OCI-LY1 (cell line): ENCODE results near the gene TTC13.

Experiments used
- H2AFZ ChIP-seq: fragments of 200-600 bp; sonication (generic), shearing (Covaris generic); 2 replicates; pipeline ENCODE4 v1.6.0; 2014; ENCODE audit warnings: antibody characterized with exemption, mild to moderate bottlenecking, low read length
- H3F3A ChIP-seq: fragments of 200-600 bp; sonication (generic), shearing (Covaris generic); 2 replicates; pipeline ENCODE4 v1.6.0; 2014; ENCODE audit warnings: mild to moderate bottlenecking, antibody characterized with exemption, low read length, moderate library complexity; ENCODE audit not compliant: insufficient read depth
- H3K27ac ChIP-seq: fragments of 200-600 bp; sonication (generic); 2 replicates; pipeline ENCODE4 v1.5.1; 2014; ENCODE audit warnings: low read length, mixed run types, mild to moderate bottlenecking, low read depth; ENCODE audit not compliant: poor library complexity, severe bottlenecking
- H3K27me3 ChIP-seq: fragments of 200-600 bp; sonication (generic); 2 replicates; pipeline ENCODE4 v1.6.0; 2014; ENCODE audit warnings: antibody characterized with exemption, mild to moderate bottlenecking, low read length, moderate library complexity; ENCODE audit not compliant: insufficient read depth
- H3K36me3 ChIP-seq: fragments of 200-600 bp; sonication (generic); 2 replicates; pipeline ENCODE4 v1.6.1; 2014; ENCODE audit warnings: mild to moderate bottlenecking, antibody characterized with exemption, low read length, moderate library complexity, mixed read lengths; ENCODE audit not compliant: insufficient read depth
- H3K4me1 ChIP-seq: fragments of 200-600 bp; sonication (generic); 2 replicates; pipeline ENCODE4 v1.5.1; 2014; ENCODE audit warnings: mild to moderate bottlenecking, low read length, moderate library complexity; ENCODE audit not compliant: insufficient read depth, severe bottlenecking
- H3K4me2 ChIP-seq: fragments of 200-600 bp; sonication (generic), shearing (Covaris generic); 2 replicates; pipeline ENCODE4 v1.6.1; 2014; ENCODE audit warnings: low read length
- H3K4me3 ChIP-seq: fragments of 200-600 bp; sonication (generic); 2 replicates; pipeline ENCODE4 v1.5.1; 2014; ENCODE audit warnings: low read length, low read depth, mild to moderate bottlenecking, mixed read lengths; ENCODE audit not compliant: poor library complexity, severe bottlenecking
- H3K79me2 ChIP-seq: fragments of 200-600 bp; shearing (Covaris generic); 2 replicates; pipeline ENCODE4 v1.6.1; 2016; ENCODE audit warnings: mixed run types, low read length, mixed read lengths; ENCODE audit not compliant: insufficient read depth
- H3K9ac ChIP-seq: fragments of 200-600 bp; sonication (generic), shearing (Covaris generic); 2 replicates; pipeline ENCODE4 v1.6.1; 2014; ENCODE audit warnings: mild to moderate bottlenecking, low read length, mixed read lengths
- H3K9me2 ChIP-seq: fragments of 200-600 bp; sonication (generic), shearing (Covaris generic); 2 replicates; pipeline ENCODE4 v1.6.1; 2014; ENCODE audit warnings: low read depth, mild to moderate bottlenecking, low read length, mixed read lengths
- H3K9me3 ChIP-seq: fragments of 200-600 bp; shearing (Covaris generic); 2 replicates; pipeline ENCODE4 v1.6.1; 2014; ENCODE audit warnings: low read length, mixed read lengths
- H4K20me1 ChIP-seq: fragments of 200-600 bp; sonication (generic), shearing (Covaris generic); 2 replicates; pipeline ENCODE4 v1.6.0; 2016; ENCODE audit warnings: mild to moderate bottlenecking, low read length; ENCODE audit not compliant: insufficient read depth
- CTCF ChIP-seq: fragments of 200-600 bp; sonication (generic), shearing (Covaris generic); IDR thresholded peaks from 2 replicates; pipeline ENCODE4 v1.5.1; 2017; ENCODE audit warnings: mild to moderate bottlenecking, antibody characterized with exemption, low read length, moderate library complexity, mixed read lengths
- EZH2 ChIP-seq: fragments of 200-600 bp; sonication (generic), shearing (Covaris generic); IDR thresholded peaks from 2 replicates; pipeline ENCODE4 v1.8.0; 2017; ENCODE audit warnings: borderline replicate concordance, mixed run types, mild to moderate bottlenecking, antibody characterized with exemption, low read length, moderate library complexity, mixed read lengths

TTC13 gene

GRCh38 chr1:230917284-230918135, 61.2 kb downstream of the TTC13 start:
- Histone ChIP-seq H3K27ac (no peak overlapping the region), H3K4me2 (no peak overlapping the region), H3K79me2 (no peaks in the 10 kb centered on the region), H3K36me3 (peaks cover 35% of the 10 kb centered on the region; the same call in 1 of the 2 replicates), H3K4me1 (no peaks in the 10 kb centered on the region), H4K20me1 (no peaks in the 10 kb centered on the region), H3K4me3 (no peak overlapping the region), H3F3A (no peaks in the 10 kb centered on the region), H2AFZ (no peak overlapping the region), H3K9me3 (no peaks in the 10 kb centered on the region), H3K9me2 (no peaks in the 10 kb centered on the region), H3K9ac (no peak overlapping the region), H3K27me3 (no peaks in the 10 kb centered on the region)
- TF ChIP-seq EZH2 (no peak), CTCF (peak; percentile 85)

GRCh38 chr1:230916587-230917283, 61.9 kb downstream of the TTC13 start:
- Histone ChIP-seq H3K27ac (no peak overlapping the region), H3K4me1 (no peaks in the 10 kb centered on the region), H2AFZ (no peak overlapping the region), H3K27me3 (no peaks in the 10 kb centered on the region), H3K9ac (no peak overlapping the region), H3K9me3 (no peaks in the 10 kb centered on the region), H3K36me3 (peaks cover 35% of the 10 kb centered on the region; the same call in 1 of the 2 replicates), H3F3A (no peaks in the 10 kb centered on the region), H3K4me3 (no peak overlapping the region), H4K20me1 (no peaks in the 10 kb centered on the region), H3K9me2 (no peaks in the 10 kb centered on the region), H3K79me2 (no peaks in the 10 kb centered on the region), H3K4me2 (no peak overlapping the region)
- TF ChIP-seq EZH2 (no peak), CTCF (no peak)

DNA sequence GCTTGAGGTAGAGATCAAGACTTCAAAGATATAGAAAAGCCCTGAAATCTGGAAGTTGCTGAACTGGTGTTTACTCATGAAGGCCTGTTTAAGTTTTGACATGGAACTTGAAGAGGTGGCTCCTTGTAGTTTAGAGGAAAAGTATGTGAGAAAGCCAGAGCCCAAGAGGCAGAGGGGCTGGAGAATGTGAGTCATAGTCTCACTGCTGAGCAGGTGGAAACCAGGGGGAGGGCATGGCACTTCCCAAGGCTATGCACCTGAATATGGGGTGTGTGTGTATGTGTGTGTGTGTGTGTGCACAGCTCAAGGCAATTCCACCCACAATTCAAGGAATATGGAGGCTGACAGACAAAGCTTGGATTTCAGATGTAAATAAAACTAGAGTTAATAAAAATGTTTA, 63.6 kb downstream of the TTC13 start:
- Histone ChIP-seq H3K4me2 (no peak overlapping the region), H3K36me3 (peaks cover 38% of the 10 kb centered on the region; the same call in 1 of the 2 replicates), H2AFZ (no peak overlapping the region), H3K27me3 (no peaks in the 10 kb centered on the region), H4K20me1 (no peaks in the 10 kb centered on the region), H3F3A (no peaks in the 10 kb centered on the region), H3K9me2 (no peaks in the 10 kb centered on the region), H3K9me3 (no peaks in the 10 kb centered on the region), H3K27ac (no peak overlapping the region), H3K9ac (no peak overlapping the region), H3K4me1 (no peaks in the 10 kb centered on the region), H3K4me3 (no peak overlapping the region), H3K79me2 (no peaks in the 10 kb centered on the region)
- TF ChIP-seq CTCF, result no peak
- no peak for TF ChIP-seq EZH2
